ENCODE results near the gene ITPKC. TPM values are rescaled to one million over a fixed set of nuclear protein-coding genes. Genes with fewer than 3 reads are reported as not detected.

ITPKC gene
- total and polyA plus RNA-seq, 4 donors = 28.0 to 97.2 (median 43.1) TPM

DNA sequence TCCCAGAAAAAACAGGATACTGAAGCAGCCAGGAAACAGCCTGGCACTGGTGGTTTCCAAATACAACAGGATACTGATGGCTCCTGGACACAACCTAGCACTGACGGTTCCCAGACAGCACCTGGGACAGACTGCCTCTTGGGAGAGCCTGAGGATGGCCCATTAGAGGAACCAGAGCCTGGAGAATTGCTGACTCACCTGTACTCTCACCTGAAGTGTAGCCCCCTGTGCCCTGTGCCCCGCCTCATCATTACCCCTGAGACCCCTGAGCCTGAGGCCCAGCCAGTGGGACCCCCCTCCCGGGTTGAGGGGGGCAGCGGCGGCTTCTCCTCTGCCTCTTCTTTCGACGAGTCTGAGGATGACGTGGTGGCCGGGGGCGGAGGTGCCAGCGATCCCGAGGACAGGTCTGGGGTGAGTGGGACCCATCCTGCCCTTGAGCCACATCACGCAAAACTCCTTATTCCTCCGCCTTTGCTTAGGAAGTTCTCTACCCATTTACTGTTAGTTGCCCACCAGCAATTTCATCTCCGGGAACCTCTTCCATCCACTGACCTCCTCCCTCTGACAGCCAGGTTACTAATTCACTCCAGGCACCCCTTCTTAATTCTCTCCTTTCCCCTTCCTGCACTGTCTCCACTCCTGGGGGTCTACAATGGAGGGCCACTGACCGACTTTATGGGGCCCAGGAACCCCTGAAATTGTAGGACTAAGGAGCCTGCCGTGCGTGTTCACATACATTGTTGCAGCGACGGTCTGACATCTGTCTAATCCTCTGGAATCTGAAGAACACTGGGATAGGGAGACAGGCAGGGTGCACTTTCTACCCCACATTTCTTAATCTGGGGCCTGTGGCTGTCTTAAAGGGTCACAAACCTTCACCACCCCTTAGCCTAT lies 1.2 kb downstream of the ITPKC start:
- H3K4me3 ChIP-seq = peak overlapping the region; percentile 79
- 48 to 62% methylated on average over 18 to 20 of the region's 20 CpGs for WGBS, 2 donors
- DNase-seq (peak in 1 of 3 donors; percentile 13), ATAC-seq (ENCODE audit: insufficient read depth, low FRiP score) (no peak)
- peak overlapping the region; percentile 74 to 92 for H3K9ac ChIP-seq (ENCODE audit: insufficient read depth in 1 of 2, low read length in 2 of 2)
- H3K27ac ChIP-seq (ENCODE audit: low read depth in 1 of 2, low read length in 1 of 2) = peak overlapping the region; percentile 93 to 95
- H3K36me3 ChIP-seq (ENCODE audit: control insufficient read depth in 4 of 4, insufficient read depth in 4 of 4, low read length in 4 of 4) = peaks cover 0 to 5% (median 0%) of the 10 kb centered on the region in 4 donors
- no peaks in the 10 kb centered on the region for H3K27me3 ChIP-seq (ENCODE audit: control insufficient read depth in 3 of 3, insufficient read depth in 3 of 3, low read length in 2 of 3)
- peaks cover 13 to 47% (median 20%) of the 10 kb centered on the region in 5 donors for H3K4me1 ChIP-seq (ENCODE audit: control insufficient read depth in 5 of 5, insufficient read depth in 5 of 5, low read length in 5 of 5)
- H3K9me3 ChIP-seq (ENCODE audit: control insufficient read depth in 4 of 4, insufficient read depth in 3 of 4, low read length in 3 of 4) = no peaks in the 10 kb centered on the region
- TF ChIP-seq CTCF (IDR thresholded peaks at IDR 0.05; ENCODE audit: control extremely low read depth, extremely low read depth) = no peak

- WGBS, 2 donors = 18 to 31% methylated on average over 16 of the region's 16 CpGs
- no peak for TF ChIP-seq CTCF (IDR thresholded peaks at IDR 0.05; ENCODE audit: control extremely low read depth, extremely low read depth)
These were observed 2.0 kb downstream of the ITPKC start for GRCh38 chr19:40718774-40719391.

GRCh38 chr19:40719414-40719894 lies 2.5 kb downstream of the ITPKC start:
- no peak for ATAC-seq (ENCODE audit: insufficient read depth, low FRiP score)
- Histone ChIP-seq H3K27ac (ENCODE audit: low read depth in 1 of 2, low read length in 1 of 2) (peak overlapping the region; percentile 77 to 95), H3K4me1 (ENCODE audit: control insufficient read depth in 5 of 5, insufficient read depth in 5 of 5, low read length in 5 of 5) (peaks cover 13 to 43% (median 20%) of the 10 kb centered on the region in 5 donors), H3K4me3 (peak overlapping the region; percentile 22), H3K36me3 (ENCODE audit: control insufficient read depth in 4 of 4, insufficient read depth in 4 of 4, low read length in 4 of 4) (peaks cover 0 to 13% (median 2%) of the 10 kb centered on the region in 4 donors), H3K9me3 (ENCODE audit: control insufficient read depth in 4 of 4, insufficient read depth in 3 of 4, low read length in 3 of 4) (no peaks in the 10 kb centered on the region), H3K9ac (ENCODE audit: insufficient read depth in 1 of 2, low read length in 2 of 2) (peak overlapping the region in 1 of 2 donors; percentile 92), H3K27me3 (ENCODE audit: control insufficient read depth in 3 of 3, insufficient read depth in 3 of 3, low read length in 2 of 3) (no peaks in the 10 kb centered on the region)
- 48 to 74% methylated on average over 7 of the region's 7 CpGs for WGBS, 2 donors
- no peak for TF ChIP-seq CTCF (IDR thresholded peaks at IDR 0.05; ENCODE audit: control extremely low read depth, extremely low read depth)
- DNase-seq = no peak

More at GRCh38 chr19:40718774-40719391, 2.0 kb downstream of the ITPKC start:
- no peaks in the 10 kb centered on the region for H3K9me3 ChIP-seq (ENCODE audit: control insufficient read depth in 4 of 4, insufficient read depth in 3 of 4, low read length in 3 of 4)
- H3K4me1 ChIP-seq (ENCODE audit: control insufficient read depth in 5 of 5, insufficient read depth in 5 of 5, low read length in 5 of 5) = peaks cover 13 to 47% (median 20%) of the 10 kb centered on the region in 5 donors
- peak overlapping the region; percentile 93 to 95 for H3K27ac ChIP-seq (ENCODE audit: low read depth in 1 of 2, low read length in 1 of 2)
- H3K4me3 ChIP-seq = peak overlapping the region; percentile 79
- ATAC-seq (ENCODE audit: insufficient read depth, low FRiP score) (no peak), DNase-seq (peak; percentile 32 to 54 (median 51))
- H3K9ac ChIP-seq (ENCODE audit: insufficient read depth in 1 of 2, low read length in 2 of 2) = peak overlapping the region; percentile 74 to 92
- H3K27me3 ChIP-seq (ENCODE audit: control insufficient read depth in 3 of 3, insufficient read depth in 3 of 3, low read length in 2 of 3) = no peaks in the 10 kb centered on the region
- H3K36me3 ChIP-seq (ENCODE audit: control insufficient read depth in 4 of 4, insufficient read depth in 4 of 4, low read length in 4 of 4) = peaks cover 0 to 8% (median under 1%) of the 10 kb centered on the region in 4 donors

Data from lung (tissue), 12 donors.